HS-27A (cell line): ENCODE data around the gene RBM7.

ENCODE experiments used
- DNase-seq: peaks from one replicate; pipeline ENCODE4 v3.0.0-alpha.2; 2012; ENCODE audit warnings: low read depth, missing footprints

RBM7 gene

GRCh38 chr11:114396916-114397315 lies 3.5 kb upstream of the RBM7 start:
- no peak for DNase-seq

GRCh38 chr11:114397349-114397982 lies 3.0 kb upstream of the RBM7 start:
- DNase-seq = no peak

GRCh38 chr11:114398303-114398920 lies 2.1 kb upstream of the RBM7 start:
- no peak for DNase-seq

GRCh38 chr11:114399490-114400215 lies 813 bp upstream of the RBM7 start:
- DNase-seq = no peak

GRCh38 chr11:114400915-114401223 lies 403 bp downstream of the RBM7 start:
- no peak for DNase-seq

- DNase-seq = no peak
These were observed 845 bp downstream of the RBM7 start for GRCh38 chr11:114401311-114401710.

GRCh38 chr11:114412946-114413345 lies 12.5 kb downstream of the RBM7 start:
- no peak for DNase-seq

GRCh38 chr11:114413958-114414357 lies 13.5 kb downstream of the RBM7 start:
- DNase-seq = no peak

GRCh38 chr11:114416441-114416961 lies 16.0 kb downstream of the RBM7 start:
- no peak for DNase-seq

- DNase-seq = no peak
These were observed 25.8 kb downstream of the RBM7 start for GRCh38 chr11:114426280-114426679.

- DNase-seq = no peak
These were observed 29.8 kb downstream of the RBM7 start for GRCh38 chr11:114430290-114430689.

- no peak for DNase-seq
These were observed 32.4 kb downstream of the RBM7 start for GRCh38 chr11:114432893-114433292.

GRCh38 chr11:114433376-114433775 lies 32.9 kb downstream of the RBM7 start:
- DNase-seq = no peak

GRCh38 chr11:114438303-114438702 lies 37.8 kb downstream of the RBM7 start:
- DNase-seq = no peak

- DNase-seq = peak; percentile 58
These were observed 39.0 kb downstream of the RBM7 start, which contains the start of gene REXO2 for GRCh38 chr11:114439229-114440120. Gene REXO2, plus strand, starts transcription at chr11:114439467. Its CDS starts 62 bp downstream, at chr11:114439529.

GRCh38 chr11:114440121-114440860 lies 39.8 kb downstream of the RBM7 start:
- DNase-seq = no peak

- DNase-seq = no peak
These were observed 40.7 kb downstream of the RBM7 start for GRCh38 chr11:114440971-114441763.

GRCh38 chr11:114441921-114442320 lies 41.5 kb downstream of the RBM7 start:
- DNase-seq = no peak

- DNase-seq = no peak
These were observed 42.1 kb downstream of the RBM7 start for GRCh38 chr11:114442536-114442935.

- no peak for DNase-seq
These were observed 47.0 kb downstream of the RBM7 start for GRCh38 chr11:114447444-114447843.

GRCh38 chr11:114447892-114448291 lies 47.4 kb downstream of the RBM7 start:
- no peak for DNase-seq
